RKO (cell line): Measurements from ENCODE around the gene PTCH1.

Experiments
- DNase-seq: peaks from one replicate; pipeline ENCODE4 v3.0.0-alpha.2; 2016; ENCODE audit warnings: low spot score

The PTCH1 gene

GRCh38 chr9:95462249-95463147 is 54.3 kb downstream of the PTCH1 start:
- DNase-seq, result no peak

- DNase-seq, result no peak
Observed at GRCh38 chr9:95461448-95462248, 55.1 kb downstream of the PTCH1 start.

- DNase-seq, result no peak
Observed at GRCh38 chr9:95460518-95461164, 56.1 kb downstream of the PTCH1 start.

- no peak for DNase-seq
Observed at GRCh38 chr9:95459851-95460517, 56.8 kb downstream of the PTCH1 start.

- DNase-seq, result no peak
Observed at GRCh38 chr9:95459178-95459577, 57.6 kb downstream of the PTCH1 start.

- no peak for DNase-seq
Observed at GRCh38 chr9:95458666-95459065, 58.1 kb downstream of the PTCH1 start.

- DNase-seq, result no peak
Observed at GRCh38 chr9:95457769-95458168, 59.0 kb downstream of the PTCH1 start.

- DNase-seq, result no peak
Observed at GRCh38 chr9:95455714-95456113, 61.1 kb downstream of the PTCH1 start.

- no peak for DNase-seq
Observed at GRCh38 chr9:95452176-95452575, 64.6 kb downstream of the PTCH1 start.

GRCh38 chr9:95451065-95451426 is 65.7 kb downstream of the PTCH1 start:
- DNase-seq, result no peak

GRCh38 chr9:95450171-95451064 is 66.4 kb downstream of the PTCH1 start:
- DNase-seq, result no peak

GRCh38 chr9:95449016-95449415 is 67.8 kb downstream of the PTCH1 start:
- no peak for DNase-seq

GRCh38 chr9:95447660-95448420 is 68.9 kb downstream of the PTCH1 start:
- DNase-seq, result no peak

- no peak for DNase-seq
Observed at GRCh38 chr9:95446984-95447383, 69.8 kb downstream of the PTCH1 start.

- no peak for DNase-seq
Observed at GRCh38 chr9:95446259-95446658, 70.5 kb downstream of the PTCH1 start.

GRCh38 chr9:95444160-95444559 is 72.6 kb downstream of the PTCH1 start:
- no peak for DNase-seq

GRCh38 chr9:95443301-95443700 is 73.5 kb downstream of the PTCH1 start:
- DNase-seq, result no peak

GRCh38 chr9:95441081-95441480 is 75.7 kb downstream of the PTCH1 start:
- no peak for DNase-seq

- DNase-seq, result no peak
Observed at GRCh38 chr9:95440447-95440846, 76.3 kb downstream of the PTCH1 start.
